Erythroblast (primary cell): ENCODE data around the gene DLX6.

Experiments used
- GATA1 ChIP-seq: IDR thresholded peaks from 2 replicates; pipeline ENCODE4 v1.6.1; 2011; ENCODE audit warnings: low read depth, mild to moderate bottlenecking, control low read depth, low read length, moderate library complexity
- POLR2A ChIP-seq: IDR thresholded peaks from 2 replicates; pipeline ENCODE4 v1.6.1; 2011; ENCODE audit warnings: mild to moderate bottlenecking, low read length

- TF ChIP-seq POLR2A (no peak), GATA1 (no peak)
These were observed 25.6 kb upstream of the DLX6 start for GRCh38 chr7:96979551-96980276.
